H9 (cell line): Measurements from ENCODE around the gene USP8. TPM values are rescaled to one million over a fixed set of nuclear protein-coding genes. Genes with fewer than 3 reads are reported as not detected.
"Not testable (repeated sequence)": the region's sequence is repeated elsewhere in the genome, so short reads cannot be mapped to it uniquely, and the experiment has no call there.

Experiments used
- DNase-seq: peaks from one replicate; pipeline ENCODE4 v3.0.0-alpha.2; 2017
- H2AFZ ChIP-seq: one replicate; pipeline ENCODE4 v1.6.1; 2013; ENCODE audit warnings: mild to moderate bottlenecking, low read length, control low read depth, moderate library complexity
- H2AK5ac ChIP-seq: 2 replicates; pipeline ENCODE4 v1.6.1; 2013; ENCODE audit warnings: low read length, control low read depth, mixed read lengths; ENCODE audit not compliant: insufficient read length
- H2BK120ac ChIP-seq: one replicate; pipeline ENCODE4 v1.6.1; 2013; ENCODE audit warnings: low read depth, mild to moderate bottlenecking, low read length, control low read depth, inconsistent platforms; ENCODE audit not compliant: poor library complexity, severe bottlenecking
- H2BK12ac ChIP-seq: 2 replicates; pipeline ENCODE4 v1.6.1; 2013; ENCODE audit warnings: low read length, control low read depth, mixed read lengths, low read depth; ENCODE audit not compliant: insufficient read length
- H2BK15ac ChIP-seq: 2 replicates; pipeline ENCODE4 v1.6.1; 2013; ENCODE audit warnings: low read depth, low read length, control low read depth
- H2BK20ac ChIP-seq: one replicate; pipeline ENCODE4 v1.6.1; 2013; ENCODE audit warnings: low read depth, mild to moderate bottlenecking, low read length, control low read depth, inconsistent platforms; ENCODE audit not compliant: poor library complexity, severe bottlenecking
- H2BK5ac ChIP-seq: 2 replicates; pipeline ENCODE4 v1.6.1; 2013; ENCODE audit warnings: low read length, control low read depth, mixed read lengths; ENCODE audit not compliant: insufficient read length
- H3K14ac ChIP-seq: 2 replicates; pipeline ENCODE4 v1.6.1; 2013; ENCODE audit warnings: low read length, control low read depth; ENCODE audit not compliant: insufficient read depth
- H3K18ac ChIP-seq: 2 replicates; pipeline ENCODE4 v1.6.1; 2013; ENCODE audit warnings: low read depth, mild to moderate bottlenecking, mixed read lengths, low read length, control low read depth; ENCODE audit not compliant: insufficient read length
- H3K23ac ChIP-seq: 2 replicates; pipeline ENCODE4 v1.6.1; 2013; ENCODE audit warnings: low read length, control low read depth, mixed read lengths, low read depth; ENCODE audit not compliant: insufficient read length
- H3K23me2 ChIP-seq: 2 replicates; pipeline ENCODE4 v1.6.1; 2013; ENCODE audit warnings: low read depth, mild to moderate bottlenecking, mixed read lengths, low read length, control low read depth; ENCODE audit not compliant: insufficient read length, poor library complexity, severe bottlenecking
- H3K27ac ChIP-seq: 2 replicates; pipeline ENCODE4 v1.5.1; 2013; ENCODE audit warnings: low read length, control low read depth, mixed read lengths, low read depth; ENCODE audit not compliant: insufficient read length
- H3K27me3 ChIP-seq: 2 replicates; pipeline ENCODE4 v1.6.1; 2013; ENCODE audit warnings: low read length, control low read depth, inconsistent platforms; ENCODE audit not compliant: insufficient read depth
- H3K4ac ChIP-seq: 2 replicates; pipeline ENCODE4 v1.6.1; 2013; ENCODE audit warnings: low read depth, mild to moderate bottlenecking, control low read depth, inconsistent platforms, low read length, moderate library complexity
- H3K4me1 ChIP-seq: 2 replicates; pipeline ENCODE4 v1.6.1; 2013; ENCODE audit warnings: low read length, control low read depth, inconsistent platforms; ENCODE audit not compliant: insufficient read depth
- H3K4me2 ChIP-seq: 2 replicates; pipeline ENCODE4 v1.6.1; 2013; ENCODE audit warnings: low read length, control low read depth, mixed read lengths; ENCODE audit not compliant: insufficient read length, insufficient read depth
- H3K56ac ChIP-seq: 2 replicates; pipeline ENCODE4 v1.6.1; 2013; ENCODE audit warnings: low read depth, mild to moderate bottlenecking, mixed read lengths, low read length, control low read depth; ENCODE audit not compliant: insufficient read length
- H3K79me1 ChIP-seq: 2 replicates; pipeline ENCODE4 v1.6.1; 2013; ENCODE audit warnings: low read depth, mild to moderate bottlenecking, moderate library complexity, low read length, control low read depth, inconsistent platforms; ENCODE audit not compliant: insufficient read depth, poor library complexity, severe bottlenecking
- H3K79me2 ChIP-seq: 2 replicates; pipeline ENCODE4 v1.6.1; 2013; ENCODE audit warnings: low read length, control low read depth, inconsistent platforms; ENCODE audit not compliant: insufficient read depth
- H3K9ac ChIP-seq: 2 replicates; pipeline ENCODE4 v1.6.1; 2013; ENCODE audit warnings: low read length, control low read depth, mixed read lengths; ENCODE audit not compliant: insufficient read length; ENCODE audit errors: extremely low read depth
- H3K9me3 ChIP-seq: one replicate; pipeline ENCODE4 v1.6.1; 2013; ENCODE audit warnings: low read depth, low read length, inconsistent platforms; ENCODE audit not compliant: control insufficient read depth
- H3T11ph ChIP-seq: one replicate; pipeline ENCODE4 v1.6.1; 2013; ENCODE audit warnings: mild to moderate bottlenecking, low read length, control low read depth, inconsistent platforms
- H4K20me1 ChIP-seq: one replicate; pipeline ENCODE4 v1.6.1; 2013; ENCODE audit not compliant: control insufficient read depth, insufficient read length, insufficient read depth
- H4K5ac ChIP-seq: 2 replicates; pipeline ENCODE4 v1.6.1; 2013; ENCODE audit warnings: low read depth, mild to moderate bottlenecking, mixed read lengths, low read length, control low read depth; ENCODE audit not compliant: insufficient read length
- H4K8ac ChIP-seq: replicated peaks from 2 replicates; pipeline ENCODE4 v1.6.1; 2013; ENCODE audit warnings: low read length, control low read depth, mixed read lengths, low read depth; ENCODE audit not compliant: insufficient read length
- H4K91ac ChIP-seq: 2 replicates; pipeline ENCODE4 v1.6.1; 2013; ENCODE audit warnings: low read depth, mild to moderate bottlenecking, moderate library complexity, mixed read lengths, low read length, control low read depth; ENCODE audit not compliant: insufficient read length
- H3K27ac Mint-ChIP-seq, 3 experiments: 2 replicates in 2 of 3; 3 replicates in 1 of 3; pipeline ENCODE4 v1.8.0; 2020 to 2021; ENCODE audit warnings: mixed read lengths in 3 of 3, mild to moderate bottlenecking in 1 of 3, moderate library complexity in 1 of 3
- H3K27me3 Mint-ChIP-seq: 2 replicates; pipeline ENCODE4 v1.8.0; 2021; ENCODE audit warnings: low read depth, mild to moderate bottlenecking, moderate library complexity, mixed read lengths
- H3K36me3 Mint-ChIP-seq, 3 experiments: 2 replicates in 2 of 3; 3 replicates in 1 of 3; pipeline ENCODE4 v1.8.0; 2020 to 2021; ENCODE audit warnings: low read depth in 3 of 3, mixed read lengths in 3 of 3; ENCODE audit not compliant: insufficient read depth in 1 of 3
- H3K4me1 Mint-ChIP-seq, 2 experiments: 2 replicates each; pipeline ENCODE4 v1.8.0; 2020; ENCODE audit warnings: mixed read lengths in 2 of 2
- H3K4me3 Mint-ChIP-seq, 2 experiments: 2 replicates in 1 of 2; 3 replicates in 1 of 2; pipeline ENCODE4 v1.8.0; 2020 to 2021; ENCODE audit warnings: mild to moderate bottlenecking in 2 of 2, mixed read lengths in 2 of 2, moderate library complexity in 1 of 2
- H3K9me3 Mint-ChIP-seq, 2 experiments: 2 replicates in 1 of 2; 3 replicates in 1 of 2; pipeline ENCODE4 v1.8.0; 2020; ENCODE audit warnings: mild to moderate bottlenecking in 2 of 2, mixed read lengths in 2 of 2, moderate library complexity in 1 of 2
- CTCF ChIP-seq: fragments of 200-600 bp; sonication (generic); conservative IDR thresholded peaks from 3 replicates; pipeline ENCODE4 v1.8.0; 2021; ENCODE audit warnings: antibody characterized with exemption, mild to moderate bottlenecking
- WGBS: extraction: QIAGEN DNeasy Blood & Tissue Kit; methylation state at CpG from one replicate; pipeline ENCODE4 v1.1.7; 2013; ENCODE audit warnings: missing lambda C conversion rate, low lambda C conversion rate, mixed read lengths; ENCODE audit not compliant: insufficient read length; ENCODE audit errors: extremely low coverage; 5-methylcytosine and 5-hydroxymethylcytosine counted together
- total RNA-seq: library from RNA; stranded (reverse); gene quantifications from 2 replicates; pipeline ENCODE4 v1.2.1, GENCODE V29; 2021

USP8 gene
- total RNA-seq, 1 experiment from 2014 or later = 67.1 TPM

- H3T11ph ChIP-seq = no peak overlapping the region
- H2AK5ac ChIP-seq = no peak overlapping the region
- H3K79me1 ChIP-seq = no peaks in the 10 kb centered on the region
- no peak for DNase-seq
- H3K36me3 Mint-ChIP-seq = peaks cover 23 to 71% (median 58%) of the 10 kb centered on the region in 3 experiments; a peak in 6 of 7 replicates
- no peak overlapping the region for H2BK5ac ChIP-seq
- H3K27me3 Mint-ChIP-seq = no peaks in the 10 kb centered on the region
- H3K9ac ChIP-seq = no peak overlapping the region
- H3K79me2 ChIP-seq = no peaks in the 10 kb centered on the region
- no peak overlapping the region for H3K18ac ChIP-seq
- H2BK20ac ChIP-seq = no peak overlapping the region
- no peak for TF ChIP-seq CTCF
- no peaks in the 10 kb centered on the region for H3K27me3 ChIP-seq
- H3K4ac ChIP-seq = no peak overlapping the region
- no CpG with 5 or more reads among the region's 3 CpGs for WGBS
- peaks cover 0 to 3% of the 10 kb centered on the region in 2 experiments; a peak in 1 of 4 replicates for H3K4me1 Mint-ChIP-seq
- H2BK15ac ChIP-seq = no peak overlapping the region
- H2AFZ ChIP-seq = no peak overlapping the region
- H3K4me1 ChIP-seq = no peaks in the 10 kb centered on the region
- H3K9me3 Mint-ChIP-seq = no peaks in the 10 kb centered on the region
- H3K23ac ChIP-seq = no peak overlapping the region
- H3K4me3 Mint-ChIP-seq = no peak overlapping the region
- no peak overlapping the region for H4K91ac ChIP-seq
- no peak overlapping the region for H3K4me2 ChIP-seq
- H3K56ac ChIP-seq = no peak overlapping the region
- no peak overlapping the region for H2BK120ac ChIP-seq
- no peak overlapping the region for H3K27ac Mint-ChIP-seq
- H2BK12ac ChIP-seq = no peak overlapping the region
- H4K8ac ChIP-seq = no peak overlapping the region
- H3K27ac ChIP-seq = no peak overlapping the region
- no peaks in the 10 kb centered on the region for H3K9me3 ChIP-seq
- no peaks in the 10 kb centered on the region for H4K20me1 ChIP-seq
- no peak overlapping the region for H3K14ac ChIP-seq
- H3K23me2 ChIP-seq = no peaks in the 10 kb centered on the region
- no peak overlapping the region for H4K5ac ChIP-seq
Observed at GRCh38 chr15:50493625-50494024, 69.4 kb downstream of the USP8 start.

- H3K4me1 ChIP-seq, H3K14ac ChIP-seq, H3K27me3 Mint-ChIP-seq, H3T11ph ChIP-seq, H2BK15ac ChIP-seq, H3K4me1 Mint-ChIP-seq, H3K23me2 ChIP-seq, H3K4ac ChIP-seq, H3K27ac Mint-ChIP-seq, H2BK12ac ChIP-seq, H3K56ac ChIP-seq, H4K8ac ChIP-seq, DNase-seq, H3K9me3 ChIP-seq, H3K9me3 Mint-ChIP-seq, H2AFZ ChIP-seq, H3K4me3 Mint-ChIP-seq, H3K27ac ChIP-seq, H4K5ac ChIP-seq, H4K20me1 ChIP-seq, H3K27me3 ChIP-seq, H2BK120ac ChIP-seq, H4K91ac ChIP-seq, H2BK5ac ChIP-seq, H2AK5ac ChIP-seq, H3K4me2 ChIP-seq, H3K9ac ChIP-seq, H3K18ac ChIP-seq, H3K79me2 ChIP-seq, H3K23ac ChIP-seq, H3K79me1 ChIP-seq, H2BK20ac ChIP-seq: not testable (repeated sequence)
- peaks cover 23 to 76% (median 67%) of the 10 kb centered on the region in 3 experiments; a peak in 6 of 7 replicates for H3K36me3 Mint-ChIP-seq
- no CpG with 5 or more reads among the region's 2 CpGs for WGBS
Observed at GRCh38 chr15:50494547-50494946, 70.3 kb downstream of the USP8 start.
